WTC11 (cell line): ENCODE data around the gene GRK6. TPM values are rescaled to one million over a fixed set of nuclear protein-coding genes. Genes with fewer than 3 reads are reported as not detected.

Experiments used
- ATAC-seq: fragments of 200-7000 bp; cut with Tn5 transposase; 2 replicates; pipeline ENCODE4 v1.10.0; 2021; ENCODE audit warnings: mild to moderate bottlenecking, moderate library complexity
- CTCF ChIA-PET: fragments of 300-600 bp; sonication (Branson Sonifier 250); formaldehyde crosslinking; loops from one replicate; lab custom pipeline; 2021; ENCODE audit warnings: antibody characterized with exemption; lab: Charles Lee
- POLR2A ChIA-PET: fragments of 350-600 bp; sonication (Branson Sonifier 250); formaldehyde crosslinking; loops from one replicate; lab custom pipeline; 2021; ENCODE audit warnings: antibody characterized with exemption; lab: Charles Lee
- DNase-seq: peaks from one replicate; pipeline ENCODE4 v3.0.0; 2021; ENCODE audit warnings: low spot score
- H3K27ac Mint-ChIP-seq: 2 replicates; pipeline ENCODE4 v1.8.0; 2021; ENCODE audit warnings: mixed read lengths
- H3K27me3 Mint-ChIP-seq: 2 replicates; pipeline ENCODE4 v1.8.0; 2021; ENCODE audit warnings: low read depth, mild to moderate bottlenecking, moderate library complexity, mixed read lengths
- H3K36me3 Mint-ChIP-seq: 2 replicates; pipeline ENCODE4 v1.8.0; 2021; ENCODE audit warnings: mixed read lengths
- H3K4me1 Mint-ChIP-seq: 2 replicates; pipeline ENCODE4 v1.8.0; 2022; ENCODE audit warnings: mixed read lengths
- H3K4me3 Mint-ChIP-seq: 2 replicates; pipeline ENCODE4 v1.8.0; 2021; ENCODE audit warnings: mild to moderate bottlenecking, moderate library complexity, mixed read lengths
- H3K9me3 Mint-ChIP-seq: 2 replicates; pipeline ENCODE4 v1.8.0; 2021; ENCODE audit warnings: mixed read lengths
- ATF6 ChIP-seq: sonication (generic); formaldehyde crosslinking; IDR thresholded peaks from 2 replicates; pipeline ENCODE4 v1.8.1; 2023; ENCODE audit warnings: mild to moderate bottlenecking, missing genetic modification reagents
- E2F1 ChIP-seq: sonication (generic); formaldehyde crosslinking; IDR thresholded peaks from 2 replicates; pipeline ENCODE4 v1.8.0; 2022; ENCODE audit warnings: mild to moderate bottlenecking, missing genetic modification reagents
- EMX1 ChIP-seq: fragments of 250-450 bp; sonication (Bioruptor Pico); IDR thresholded peaks from 2 replicates; pipeline ENCODE4 v1.8.0; 2021; ENCODE audit warnings: mild to moderate bottlenecking
- ERG ChIP-seq: fragments of 250-450 bp; sonication (Bioruptor Pico); IDR thresholded peaks from 2 replicates; pipeline ENCODE4 v1.8.0; 2021; ENCODE audit warnings: mild to moderate bottlenecking
- ESRRA ChIP-seq: sonication (generic); formaldehyde crosslinking; IDR thresholded peaks from 2 replicates; pipeline ENCODE4 v1.8.1; 2022; ENCODE audit warnings: mild to moderate bottlenecking, missing genetic modification reagents, borderline replicate concordance
- ETV6 ChIP-seq: sonication (generic); formaldehyde crosslinking; IDR thresholded peaks from 2 replicates; pipeline ENCODE4 v1.8.1; 2022; ENCODE audit warnings: mild to moderate bottlenecking, missing genetic modification reagents
- FOXP1 ChIP-seq: sonication (generic); formaldehyde crosslinking; IDR thresholded peaks from 2 replicates; pipeline ENCODE4 v1.8.0; 2022; ENCODE audit warnings: missing genetic modification reagents, mild to moderate bottlenecking, moderate library complexity, borderline replicate concordance
- MXD4 ChIP-seq: fragments of 250-450 bp; sonication (Bioruptor Pico); IDR thresholded peaks from 2 replicates; pipeline ENCODE4 v1.8.0; 2021; ENCODE audit warnings: mild to moderate bottlenecking, moderate library complexity, borderline replicate concordance
- OVOL2 ChIP-seq: fragments of 250-450 bp; sonication (Bioruptor Pico); IDR thresholded peaks from 2 replicates; pipeline ENCODE4 v1.9.0; 2021; ENCODE audit warnings: mild to moderate bottlenecking, borderline replicate concordance
- PREB ChIP-seq: sonication (generic); formaldehyde crosslinking; IDR thresholded peaks from 2 replicates; pipeline ENCODE4 v1.8.1; 2022; ENCODE audit warnings: mild to moderate bottlenecking, missing genetic modification reagents, moderate library complexity, borderline replicate concordance
- PRRX2 ChIP-seq: fragments of 250-450 bp; sonication (Bioruptor Pico); IDR thresholded peaks from 2 replicates; pipeline ENCODE4 v1.8.0; 2021; ENCODE audit warnings: mild to moderate bottlenecking
- ZNF121 ChIP-seq: sonication (generic); formaldehyde crosslinking; IDR thresholded peaks from 2 replicates; pipeline ENCODE4 v1.8.0; 2023; ENCODE audit warnings: missing genetic modification reagents
- ZNF138 ChIP-seq: sonication (generic); formaldehyde crosslinking; conservative IDR thresholded peaks from 2 replicates; pipeline ENCODE4 v1.8.1; 2022; ENCODE audit warnings: mild to moderate bottlenecking, moderate library complexity, missing genetic modification reagents
- ZNF416 ChIP-seq: fragments of 250-450 bp; sonication (Bioruptor Pico); IDR thresholded peaks from 2 replicates; pipeline ENCODE4 v1.9.0; 2021; ENCODE audit warnings: mild to moderate bottlenecking, inconsistent platforms
- ZNF671 ChIP-seq: fragments of 250-450 bp; sonication (Bioruptor Pico); IDR thresholded peaks from 2 replicates; pipeline ENCODE4 v1.8.0; 2021; ENCODE audit warnings: mild to moderate bottlenecking
- total RNA-seq: library from RNA; stranded (reverse); gene quantifications from 3 replicates; pipeline ENCODE4 v1.2.3, GENCODE V29; 2021
- TF ChIP-seq, protein P1 (sequence below): sonication (generic); formaldehyde crosslinking; IDR thresholded peaks from 2 replicates; pipeline ENCODE4 v1.8.0; 2023; ENCODE audit warnings: mild to moderate bottlenecking, missing genetic modification reagents
- TF ChIP-seq, protein P2 (sequence below): sonication (generic); formaldehyde crosslinking; IDR thresholded peaks from 2 replicates; pipeline ENCODE4 v1.8.0; 2022; ENCODE audit warnings: mild to moderate bottlenecking, missing genetic modification reagents

Gene GRK6
- total RNA-seq, 1 experiment from 2014 or later, result 69.2 TPM

GRCh38 chr5:177475563-177476427 is 49.3 kb downstream of the GRK6 start:
- no peak for DNase-seq
- CTCF ChIA-PET, result interaction anchor here (0.6 to 16.7 kb wide), 10 partner anchors 18 to 106 kb away, joined by 3 to 230 read pairs (median 10); partner anchors contain the start of gene PDLIM7
- Mint-ChIP-seq H3K9me3 (no peaks in the 10 kb centered on the region), H3K36me3 (no peaks in the 10 kb centered on the region), H3K4me1 (peaks cover 41% of the 10 kb centered on the region), H3K4me3 (no peak overlapping the region), H3K27ac (no peak overlapping the region), H3K27me3 (no peaks in the 10 kb centered on the region)
- 0 out of 2 replicates have a peak, but pooled peaks have one; percentile 20 for TF ChIP-seq FOXP1 (CRISPR knock-in tag)
- no peak for TF ChIP-seq PREB (CRISPR knock-in tag)
- peak; percentile 37; the same call in 1 of the 2 replicates for TF ChIP-seq ZNF671 (CRISPR knock-in tag)
- POLR2A ChIA-PET, result interaction anchor here (1.4 to 5.9 kb wide), 3 partner anchors 13 to 22 kb away, joined by 5 to 43 read pairs (median 6); partner anchors contain the start of gene PDLIM7
- no peak for ATAC-seq

DNA sequence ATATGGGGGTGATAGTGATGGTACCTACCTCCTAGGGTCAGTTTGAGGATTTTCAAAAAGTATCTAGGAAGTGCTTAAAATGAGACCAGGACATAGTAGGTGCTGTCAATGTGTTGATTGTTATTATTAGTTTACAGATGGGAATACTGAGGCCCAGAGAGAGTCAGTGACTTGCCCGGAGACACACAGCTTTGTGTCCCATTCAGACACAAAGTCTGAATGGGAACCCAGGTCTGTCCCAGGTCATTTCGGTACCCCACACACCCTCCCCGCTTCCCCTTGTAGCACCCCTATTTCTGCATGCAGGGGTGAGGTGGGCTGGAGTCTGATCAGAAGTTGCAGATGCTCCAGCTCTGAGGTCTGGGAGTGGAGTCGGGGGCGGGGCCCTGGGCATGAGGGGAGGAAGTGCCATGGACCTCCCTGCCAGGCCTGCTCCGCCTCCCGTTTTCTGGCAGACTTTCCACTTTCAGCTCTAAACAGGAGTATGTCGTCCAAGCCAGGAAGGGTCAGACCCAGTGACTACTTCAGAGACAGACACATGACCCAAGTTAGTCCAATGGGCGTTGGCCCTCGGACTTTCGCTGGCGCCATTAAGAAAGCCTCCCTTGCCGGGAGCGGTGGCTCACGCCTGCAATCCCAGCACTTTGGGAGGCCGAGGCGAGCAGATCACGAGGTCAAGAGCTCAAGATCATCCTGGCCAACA is 50.2 kb downstream of the GRK6 start:
- CTCF ChIA-PET, result interaction anchor here (0.6 to 16.7 kb wide), 10 partner anchors 17 to 107 kb away, joined by 3 to 230 read pairs (median 8); partner anchors contain the start of gene PDLIM7
- H3K4me3 Mint-ChIP-seq, result no peak overlapping the region
- no peaks in the 10 kb centered on the region for H3K36me3 Mint-ChIP-seq
- DNase-seq (no peak), ATAC-seq (no peak)
- POLR2A ChIA-PET, result interaction anchor here (1.5 to 5.9 kb wide), 3 partner anchors 17 to 50 kb away, joined by 3 to 43 read pairs (median 6); partner anchors contain the start of genes GRK6 and PDLIM7
- no peaks in the 10 kb centered on the region for H3K9me3 Mint-ChIP-seq
- H3K4me1 Mint-ChIP-seq, result peaks cover 33% of the 10 kb centered on the region
- H3K27me3 Mint-ChIP-seq, result no peaks in the 10 kb centered on the region
- TF ChIP-seq, protein P1, sequence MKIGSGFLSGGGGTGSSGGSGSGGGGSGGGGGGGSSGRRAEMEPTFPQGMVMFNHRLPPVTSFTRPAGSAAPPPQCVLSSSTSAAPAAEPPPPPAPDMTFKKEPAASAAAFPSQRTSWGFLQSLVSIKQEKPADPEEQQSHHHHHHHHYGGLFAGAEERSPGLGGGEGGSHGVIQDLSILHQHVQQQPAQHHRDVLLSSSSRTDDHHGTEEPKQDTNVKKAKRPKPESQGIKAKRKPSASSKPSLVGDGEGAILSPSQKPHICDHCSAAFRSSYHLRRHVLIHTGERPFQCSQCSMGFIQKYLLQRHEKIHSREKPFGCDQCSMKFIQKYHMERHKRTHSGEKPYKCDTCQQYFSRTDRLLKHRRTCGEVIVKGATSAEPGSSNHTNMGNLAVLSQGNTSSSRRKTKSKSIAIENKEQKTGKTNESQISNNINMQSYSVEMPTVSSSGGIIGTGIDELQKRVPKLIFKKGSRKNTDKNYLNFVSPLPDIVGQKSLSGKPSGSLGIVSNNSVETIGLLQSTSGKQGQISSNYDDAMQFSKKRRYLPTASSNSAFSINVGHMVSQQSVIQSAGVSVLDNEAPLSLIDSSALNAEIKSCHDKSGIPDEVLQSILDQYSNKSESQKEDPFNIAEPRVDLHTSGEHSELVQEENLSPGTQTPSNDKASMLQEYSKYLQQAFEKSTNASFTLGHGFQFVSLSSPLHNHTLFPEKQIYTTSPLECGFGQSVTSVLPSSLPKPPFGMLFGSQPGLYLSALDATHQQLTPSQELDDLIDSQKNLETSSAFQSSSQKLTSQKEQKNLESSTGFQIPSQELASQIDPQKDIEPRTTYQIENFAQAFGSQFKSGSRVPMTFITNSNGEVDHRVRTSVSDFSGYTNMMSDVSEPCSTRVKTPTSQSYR (CRISPR knock-in tag), result no peak
- TF ChIP-seq, all 79 proteins: peak for 0
- no peak overlapping the region for H3K27ac Mint-ChIP-seq

DNA sequence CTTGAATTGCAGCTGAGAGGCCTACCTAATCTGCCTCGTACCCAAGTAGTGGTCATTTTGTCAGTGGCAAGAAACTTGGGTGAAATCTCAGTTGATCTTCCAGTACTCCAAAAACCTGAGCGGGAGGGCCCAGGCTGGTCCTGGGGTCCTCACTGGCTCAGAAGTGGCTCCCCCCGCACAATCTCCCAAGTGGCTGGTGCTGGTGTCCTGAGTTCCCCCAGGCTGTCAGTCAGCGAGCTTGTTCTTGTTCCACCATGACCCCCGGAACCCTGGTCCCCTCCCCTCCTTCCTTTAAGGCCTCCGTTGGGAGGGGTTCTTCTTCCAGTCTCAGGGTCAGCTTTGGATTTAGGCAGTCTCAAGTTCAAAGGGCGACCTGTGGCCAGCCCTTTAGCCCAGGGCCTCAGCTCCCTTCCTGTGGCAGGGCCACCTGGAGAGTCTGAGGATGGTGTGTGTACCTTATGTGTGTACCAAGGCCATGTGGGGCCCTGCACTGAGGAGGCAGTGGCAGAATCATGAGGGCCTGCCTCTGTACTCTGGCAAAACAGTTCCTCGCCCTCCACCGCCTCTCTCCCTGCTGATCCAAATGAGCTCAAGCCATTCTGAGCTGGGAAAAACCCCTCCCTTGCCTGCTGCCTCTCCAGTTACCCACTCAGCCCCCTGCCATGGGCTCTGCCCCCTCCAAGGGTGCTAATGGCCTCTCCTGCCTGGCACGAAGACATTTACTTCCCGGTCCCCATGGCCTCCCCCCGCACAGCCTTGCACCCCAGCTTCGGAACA is 51.4 kb downstream of the GRK6 start:
- CTCF ChIA-PET, result interaction anchor here (0.9 to 16.7 kb wide), 8 partner anchors 15 to 168 kb away, joined by 3 to 230 read pairs (median 12); partner anchors contain the start of gene PDLIM7
- Mint-ChIP-seq H3K9me3 (no peaks in the 10 kb centered on the region), H3K4me1 (peaks cover 30% of the 10 kb centered on the region), H3K36me3 (peaks cover under 1% of the 10 kb centered on the region; the same call in 1 of the 2 replicates), H3K4me3 (no peak overlapping the region), H3K27me3 (no peaks in the 10 kb centered on the region), H3K27ac (0 out of 2 replicates have a peak overlapping the region, but pooled peaks have one; percentile 71)
- ATAC-seq, result no peak
- POLR2A ChIA-PET, result interaction anchor here (0.9 to 5.9 kb wide), 6 partner anchors 15 to 51 kb away, joined by 3 to 43 read pairs (median 8); partner anchors contain the start of genes GRK6 and PDLIM7
- DNase-seq, result no peak
- TF ChIP-seq, protein P2, sequence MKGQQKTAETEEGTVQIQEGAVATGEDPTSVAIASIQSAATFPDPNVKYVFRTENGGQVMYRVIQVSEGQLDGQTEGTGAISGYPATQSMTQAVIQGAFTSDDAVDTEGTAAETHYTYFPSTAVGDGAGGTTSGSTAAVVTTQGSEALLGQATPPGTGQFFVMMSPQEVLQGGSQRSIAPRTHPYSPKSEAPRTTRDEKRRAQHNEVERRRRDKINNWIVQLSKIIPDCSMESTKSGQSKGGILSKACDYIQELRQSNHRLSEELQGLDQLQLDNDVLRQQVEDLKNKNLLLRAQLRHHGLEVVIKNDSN (CRISPR knock-in tag), result no peak
- TF ChIP-seq OVOL2 (CRISPR knock-in tag) (no peak), PRRX2 (CRISPR knock-in tag) (no peak), ESRRA (CRISPR knock-in tag) (no peak), EMX1 (CRISPR knock-in tag) (no peak), ERG (CRISPR knock-in tag) (no peak), ZNF138 (CRISPR knock-in tag) (no peak), MXD4 (no peak), ATF6 (CRISPR knock-in tag) (no peak), ZNF121 (CRISPR knock-in tag) (no peak), ETV6 (CRISPR knock-in tag) (no peak), ZNF416 (CRISPR knock-in tag) (no peak), E2F1 (CRISPR knock-in tag) (no peak)
